GM12878 (cell line): ENCODE data around the gene SLC35F3. TPM values are rescaled to one million over a fixed set of nuclear protein-coding genes. Genes with fewer than 3 reads are reported as not detected.

ENCODE experiments used
- ATAC-seq: fragments of 200-7000 bp; cut with Tn5 transposase; 3 replicates; pipeline ENCODE4 v1.9.1; 2020; ENCODE audit warnings: mild to moderate bottlenecking, moderate library complexity
- BruUV-seq: library from RNA; stranded (reverse); fragments of 400-500 nt; replicated peaks from 2 replicates; lab custom pipeline; 2021; lab: Mats Ljungman, UMichigan
- CTCF ChIA-PET: fragments of 300-600 bp; sonication (Branson Sonifier 250); formaldehyde crosslinking; extraction: SDS; loops from one replicate; lab custom pipeline; 2021; ENCODE audit warnings: inconsistent platforms; lab: Yijun Ruan, JAX
- POLR2A ChIA-PET: fragments of 350-600 bp; formaldehyde crosslinking; extraction: SDS; loops from one replicate; lab custom pipeline; 2021; ENCODE audit warnings: inconsistent platforms; lab: Charles Lee
- RAD21 ChIA-PET: fragments of 300-600 bp; sonication (Branson Sonifier 250); formaldehyde crosslinking; loops from one replicate; lab custom pipeline; 2023; ENCODE audit warnings: antibody characterized with exemption; ENCODE audit not compliant: unreplicated experiment; lab: Charles Lee
- SMC1A ChIA-PET: fragments of 300-600 bp; sonication (Branson Sonifier 250); formaldehyde crosslinking; loops from one replicate; lab custom pipeline; 2023; ENCODE audit not compliant: unreplicated experiment, uncharacterized antibody; lab: Charles Lee
- DNase-seq: peaks from one replicate; pipeline ENCODE4 v3.0.0-alpha.2; 2011; ENCODE audit warnings: low read depth, low spot score
- FAIRE-seq: peaks from 3 replicates; lab custom pipeline; 2011; peaks lifted over from hg19 to GRCh38; lab: Jason Lieb, UNC
- H2AFZ ChIP-seq: 2 replicates; pipeline ENCODE4 v1.6.0; 2011; ENCODE audit warnings: low read depth, low read length, control low read depth; ENCODE audit not compliant: control insufficient read depth
- H3K27ac ChIP-seq: 2 replicates; pipeline ENCODE4 v1.5.1; 2011; ENCODE audit warnings: control low read depth; ENCODE audit not compliant: control insufficient read depth, insufficient read depth
- H3K27me3 ChIP-seq, 2 experiments: replicated peaks in 1 of 2; 2 replicates each; pipeline versions ENCODE4 v1.6.0 to v1.6.1; 2011; ENCODE audit warnings: low read length in 1 of 2; ENCODE audit not compliant: control insufficient read depth in 2 of 2, insufficient read depth in 2 of 2
- H3K36me3 ChIP-seq, 2 experiments: 2 replicates each; pipeline ENCODE4 v1.5.1; 2011; ENCODE audit warnings: low read length in 1 of 2; ENCODE audit not compliant: control insufficient read depth in 2 of 2, insufficient read depth in 2 of 2
- H3K4me1 ChIP-seq: 2 replicates; pipeline ENCODE4 v1.6.1; 2011; ENCODE audit warnings: mild to moderate bottlenecking, low read length, moderate library complexity, mixed read lengths; ENCODE audit not compliant: control insufficient read depth, insufficient read depth
- H3K4me2 ChIP-seq: 2 replicates; pipeline ENCODE4 v1.6.0; 2011; ENCODE audit warnings: control low read depth; ENCODE audit not compliant: control insufficient read depth, insufficient read depth
- H3K4me3 ChIP-seq: fragments of 200-600 bp; sonication (generic); 2 replicates; pipeline ENCODE4 v1.5.1; 2016
- H3K79me2 ChIP-seq: 2 replicates; pipeline ENCODE4 v1.6.0; 2011; ENCODE audit warnings: low read length; ENCODE audit not compliant: control insufficient read depth, insufficient read depth
- H3K9ac ChIP-seq: 2 replicates; pipeline ENCODE4 v1.8.0; 2011; ENCODE audit warnings: low read length, control low read depth, mixed read lengths; ENCODE audit not compliant: control insufficient read depth, insufficient read depth
- H3K9me3 ChIP-seq: replicated peaks from 3 replicates; pipeline ENCODE4 v1.5.1; 2011; ENCODE audit warnings: mild to moderate bottlenecking, low read length; ENCODE audit not compliant: control insufficient read depth, insufficient read depth
- H4K20me1 ChIP-seq: 2 replicates; pipeline ENCODE4 v1.6.0; 2011; ENCODE audit not compliant: control insufficient read depth, insufficient read depth
- ASH2L ChIP-seq: fragments of 300-600, 200-600 bp; sonication (generic); IDR thresholded peaks from 2 replicates; pipeline ENCODE4 v1.6.1; 2017; ENCODE audit warnings: low read depth, mild to moderate bottlenecking, borderline replicate concordance
- MXI1 ChIP-seq: fragments of 150-350 bp; IDR thresholded peaks from 2 replicates; pipeline ENCODE4 v1.6.1; 2011; ENCODE audit warnings: low read depth, mild to moderate bottlenecking, inconsistent platforms, low read length, improper control_type of control experiment
- SMC3 ChIP-seq: IDR thresholded peaks from 2 replicates; pipeline ENCODE4 v1.6.1; 2011; ENCODE audit warnings: low read length, improper control_type of control experiment, borderline replicate concordance
- WGBS: methylation state at CpG from one replicate; pipeline ENCODE4 v1.1.6; 2016; ENCODE audit warnings: low lambda C conversion rate; ENCODE audit not compliant: insufficient replicate concordance, insufficient coverage; ENCODE audit errors: missing lambda C conversion rate; 5-methylcytosine and 5-hydroxymethylcytosine counted together
- in situ Hi-C: fragments of 300-500 bp; cut with MboI; formaldehyde crosslinking; loops from 9 replicates; pipeline ENCODE4 v1.14.3; 2018; ENCODE audit warnings: mixed read lengths
- intact Hi-C: fragments of 100-400 bp; cut with micrococcal nuclease; formaldehyde crosslinking; loops from one replicate; pipeline ENCODE4 v1.14.2; 2022; ENCODE audit not compliant: unreplicated experiment
- polyA plus RNA-seq, 11 experiments: library from polyadenylated mRNA; depleted of rRNA in 4 of 11; unstranded in 6 of 11; stranded (reverse) in 5 of 11; fragments of >200 nt; fragmentation: Nextera tagmentation in 4 of 11; fragmentation: Illumina TruSeq in 1 of 11; extraction: Ambion mirVana in 4 of 11; extraction: Trizol in 1 of 11; gene quantifications; 1 replicate in 1 of 11; 2 replicates in 10 of 11; pipeline versions ENCODE4 v1.2.1 to v1.2.3, GENCODE V29; 2011 to 2016; ENCODE audit warnings: inconsistent platforms in 2 of 11, missing spikeins in 2 of 11, low read depth in 1 of 11
- total RNA-seq, 4 experiments: library from RNA; depleted of rRNA in 3 of 4; stranded (reverse); fragments of >200 nt in 3 of 4; fragmentation: Illumina TruSeq in 1 of 4; extraction: Trizol in 1 of 4; gene quantifications; 2 replicates each; pipeline versions ENCODE4 v1.2.1 to v1.2.3, GENCODE V29; 2013 to 2021
- TF ChIP-seq, protein P1 (sequence below): fragments of 450-650 bp; conservative IDR thresholded peaks from 2 replicates; pipeline ENCODE4 v1.6.1; 2017; ENCODE audit warnings: mild to moderate bottlenecking, moderate library complexity
- TF ChIP-seq, protein P2 (sequence below): IDR thresholded peaks from 2 replicates; pipeline ENCODE4 v1.6.1; 2012; ENCODE audit warnings: low read depth, low read length, improper control_type of control experiment

Gene SLC35F3
- total and polyA plus RNA-seq, 10 of the 15 experiments (the other 5 are each of a cell fraction or from before 2014, with no cell fraction given) = 1.0 to 8.6 (median 5.7) TPM

GRCh38 chr1:233962878-233963277, 58.4 kb downstream of the SLC35F3 start:
- TF ChIP-seq, protein P1, sequence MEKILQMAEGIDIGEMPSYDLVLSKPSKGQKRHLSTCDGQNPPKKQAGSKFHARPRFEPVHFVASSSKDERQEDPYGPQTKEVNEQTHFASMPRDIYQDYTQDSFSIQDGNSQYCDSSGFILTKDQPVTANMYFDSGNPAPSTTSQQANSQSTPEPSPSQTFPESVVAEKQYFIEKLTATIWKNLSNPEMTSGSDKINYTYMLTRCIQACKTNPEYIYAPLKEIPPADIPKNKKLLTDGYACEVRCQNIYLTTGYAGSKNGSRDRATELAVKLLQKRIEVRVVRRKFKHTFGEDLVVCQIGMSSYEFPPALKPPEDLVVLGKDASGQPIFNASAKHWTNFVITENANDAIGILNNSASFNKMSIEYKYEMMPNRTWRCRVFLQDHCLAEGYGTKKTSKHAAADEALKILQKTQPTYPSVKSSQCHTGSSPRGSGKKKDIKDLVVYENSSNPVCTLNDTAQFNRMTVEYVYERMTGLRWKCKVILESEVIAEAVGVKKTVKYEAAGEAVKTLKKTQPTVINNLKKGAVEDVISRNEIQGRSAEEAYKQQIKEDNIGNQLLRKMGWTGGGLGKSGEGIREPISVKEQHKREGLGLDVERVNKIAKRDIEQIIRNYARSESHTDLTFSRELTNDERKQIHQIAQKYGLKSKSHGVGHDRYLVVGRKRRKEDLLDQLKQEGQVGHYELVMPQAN = no peak
- TF ChIP-seq, protein P2, sequence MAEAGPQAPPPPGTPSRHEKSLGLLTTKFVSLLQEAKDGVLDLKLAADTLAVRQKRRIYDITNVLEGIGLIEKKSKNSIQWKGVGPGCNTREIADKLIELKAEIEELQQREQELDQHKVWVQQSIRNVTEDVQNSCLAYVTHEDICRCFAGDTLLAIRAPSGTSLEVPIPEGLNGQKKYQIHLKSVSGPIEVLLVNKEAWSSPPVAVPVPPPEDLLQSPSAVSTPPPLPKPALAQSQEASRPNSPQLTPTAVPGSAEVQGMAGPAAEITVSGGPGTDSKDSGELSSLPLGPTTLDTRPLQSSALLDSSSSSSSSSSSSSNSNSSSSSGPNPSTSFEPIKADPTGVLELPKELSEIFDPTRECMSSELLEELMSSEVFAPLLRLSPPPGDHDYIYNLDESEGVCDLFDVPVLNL = no peak
- TF ChIP-seq SMC3 = no peak
- no peak for TF ChIP-seq ASH2L
- TF ChIP-seq MXI1 = no peak
- Histone ChIP-seq H3K4me1 (no peaks in the 10 kb centered on the region), H3K4me2 (no peak overlapping the region), H4K20me1 (no peaks in the 10 kb centered on the region), H2AFZ (no peak overlapping the region), H3K9ac (no peak overlapping the region), H3K27me3 (no peaks in the 10 kb centered on the region), H3K9me3 (no peaks in the 10 kb centered on the region; the same call in 2 of the 3 replicates), H3K36me3 (no peaks in the 10 kb centered on the region), H3K27ac (no peak overlapping the region), H3K4me3 (no peak overlapping the region), H3K79me2 (no peaks in the 10 kb centered on the region)
- no TSS peak for BruUV-seq
- FAIRE-seq (no peak), DNase-seq (no peak), ATAC-seq (no peak)
- RAD21 ChIA-PET = no interaction called here
- intact Hi-C loops (no loop called here), in situ Hi-C loops (no loop called here)
- CTCF ChIA-PET = no interaction called here
- 2% methylated on average over 3 of the region's 3 CpGs for WGBS
- POLR2A ChIA-PET = no interaction called here
- SMC1A ChIA-PET = no interaction called here
